Body of pancreas (tissue), 4 donors: ENCODE results near the gene TDP1. TPM values are rescaled to one million over a fixed set of nuclear protein-coding genes. Genes with fewer than 3 reads are reported as not detected.

Experiments
- ATAC-seq: fragments of 150-250 bp; one replicate; pipeline ENCODE4 v1.9.1; 2016
- DNase-seq, 4 donors: peaks; one replicate each; pipeline ENCODE4 v3.0.0-alpha.2; 2019
- H3K27ac ChIP-seq, 4 donors: fragments of 200-600 bp; sonication (generic); 1 replicate in 3 of 4; 2 replicates in 1 of 4; pipeline versions ENCODE4 v1.5.1 to v1.6.1; 2016 to 2019; ENCODE audit warnings: mild to moderate bottlenecking in 1 of 4, mixed read lengths in 1 of 4, moderate library complexity in 1 of 4
- H3K27me3 ChIP-seq, 2 donors: fragments of 200-600 bp; sonication (generic); one replicate each; pipeline ENCODE4 v1.6.0; 2016; ENCODE audit warnings: mild to moderate bottlenecking in 1 of 2
- H3K36me3 ChIP-seq, 2 donors: fragments of 200-600 bp; sonication (generic); replicated peaks in 1 of 2; 2 replicates each; pipeline ENCODE4 v1.5.1; 2016; ENCODE audit warnings: low read depth in 2 of 2; ENCODE audit not compliant: insufficient read depth in 1 of 2
- H3K4me1 ChIP-seq: fragments of 200-600 bp; sonication (generic); one replicate; pipeline ENCODE4 v1.6.0; 2016
- H3K4me3 ChIP-seq, 2 donors: fragments of 200-600 bp; sonication (generic); 1 replicate in 1 of 2; 2 replicates in 1 of 2; pipeline ENCODE4 v1.5.1; 2016 to 2019
- H3K9me3 ChIP-seq, 3 donors: fragments of 200-600 bp; sonication (generic); 1 replicate in 2 of 3; 2 replicates in 1 of 3; pipeline ENCODE4 v1.5.1; 2016
- POLR2A ChIP-seq, 3 donors: fragments of 450-650 bp; IDR thresholded peaks; one replicate each; pipeline ENCODE4 v1.6.1; 2016; ENCODE audit warnings: antibody characterized with exemption in 3 of 3, mild to moderate bottlenecking in 2 of 3
- WGBS, 2 donors: methylation state at CpG; one replicate each; pipeline ENCODE4 v1.1.5; 2017; 5-methylcytosine and 5-hydroxymethylcytosine counted together
- intact Hi-C: fragments of 100-400 bp; cut with DNase I; formaldehyde crosslinking; loops from one replicate; pipeline ENCODE4 v1.15.1; 2023
- total RNA-seq, 2 donors: library from RNA; depleted of rRNA; stranded (reverse); fragments of >200 nt; gene quantifications; one replicate each; pipeline ENCODE4 v1.1.0, GENCODE V29; 2016
- TF ChIP-seq, protein P1 (sequence below), 7 experiments: fragments of 450-650 bp in 4 of 7; fragments of 200-600 bp in 3 of 7; sonication (generic) in 3 of 7; IDR thresholded peaks; one replicate each; pipeline ENCODE4 v1.5.1; 2016 to 2019; ENCODE audit warnings: antibody characterized with exemption in 7 of 7

Gene TDP1
- total RNA-seq, 2 donors from 2014 or later = 7.5 to 10.5 TPM

GRCh38 chr14:89965839-89966238 is 10.1 kb downstream of the TDP1 start:
- 84 to 94% methylated on average over 1 of the region's 1 CpG for WGBS, 2 donors
- no peaks in the 10 kb centered on the region for H3K27me3 ChIP-seq
- no peaks in the 10 kb centered on the region for H3K9me3 ChIP-seq
- no peak overlapping the region for H3K27ac ChIP-seq
- ATAC-seq = no peak
- H3K4me1 ChIP-seq = no peaks in the 10 kb centered on the region
- TF ChIP-seq, protein P1, sequence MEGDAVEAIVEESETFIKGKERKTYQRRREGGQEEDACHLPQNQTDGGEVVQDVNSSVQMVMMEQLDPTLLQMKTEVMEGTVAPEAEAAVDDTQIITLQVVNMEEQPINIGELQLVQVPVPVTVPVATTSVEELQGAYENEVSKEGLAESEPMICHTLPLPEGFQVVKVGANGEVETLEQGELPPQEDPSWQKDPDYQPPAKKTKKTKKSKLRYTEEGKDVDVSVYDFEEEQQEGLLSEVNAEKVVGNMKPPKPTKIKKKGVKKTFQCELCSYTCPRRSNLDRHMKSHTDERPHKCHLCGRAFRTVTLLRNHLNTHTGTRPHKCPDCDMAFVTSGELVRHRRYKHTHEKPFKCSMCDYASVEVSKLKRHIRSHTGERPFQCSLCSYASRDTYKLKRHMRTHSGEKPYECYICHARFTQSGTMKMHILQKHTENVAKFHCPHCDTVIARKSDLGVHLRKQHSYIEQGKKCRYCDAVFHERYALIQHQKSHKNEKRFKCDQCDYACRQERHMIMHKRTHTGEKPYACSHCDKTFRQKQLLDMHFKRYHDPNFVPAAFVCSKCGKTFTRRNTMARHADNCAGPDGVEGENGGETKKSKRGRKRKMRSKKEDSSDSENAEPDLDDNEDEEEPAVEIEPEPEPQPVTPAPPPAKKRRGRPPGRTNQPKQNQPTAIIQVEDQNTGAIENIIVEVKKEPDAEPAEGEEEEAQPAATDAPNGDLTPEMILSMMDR (IDR thresholded peaks at IDR 0.05) = no peak
- no peak for TF ChIP-seq POLR2A (IDR thresholded peaks at IDR 0.05)
- DNase-seq = no peak
- H3K4me3 ChIP-seq = no peak overlapping the region
- intact Hi-C loops = no loop called here
- H3K36me3 ChIP-seq = peaks cover 0 to 4% of the 10 kb centered on the region in 2 donors

DNA sequence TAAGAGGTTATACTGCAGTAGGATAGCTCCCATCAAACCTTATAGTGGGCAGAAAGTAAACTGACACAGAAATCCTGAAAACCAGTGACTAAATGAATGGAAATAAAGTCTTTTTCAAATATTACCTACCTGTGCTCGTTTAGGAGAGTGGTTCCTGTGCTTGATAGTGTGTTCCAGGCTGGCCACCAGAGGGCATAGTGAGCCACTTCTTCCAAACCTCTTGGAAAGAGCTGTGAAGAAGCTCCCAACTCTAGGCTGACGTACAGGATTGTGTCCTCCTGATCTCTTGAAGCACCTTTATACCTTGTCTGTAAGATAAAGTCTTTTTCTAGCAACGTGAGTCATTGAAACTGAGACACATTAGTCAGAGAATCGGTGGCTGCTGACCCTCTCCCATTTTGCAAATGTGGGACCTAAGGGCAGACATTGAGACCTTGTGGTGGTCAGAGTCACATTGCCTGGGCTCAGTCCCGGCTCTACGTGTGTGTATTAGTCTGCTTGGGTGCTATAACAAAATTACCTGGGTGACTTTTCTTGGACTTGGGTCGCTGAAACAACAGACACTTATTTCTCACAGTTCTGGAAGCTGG is 17.6 kb downstream of the TDP1 start:
- 51 to 59% methylated on average over 7 of the region's 7 CpGs for WGBS, 2 donors
- Histone ChIP-seq H3K9me3 (no peaks in the 10 kb centered on the region), H3K27me3 (no peaks in the 10 kb centered on the region), H3K36me3 (peaks cover 0 to 10% of the 10 kb centered on the region in 2 donors), H3K27ac (no peak overlapping the region), H3K4me3 (no peak overlapping the region), H3K4me1 (no peaks in the 10 kb centered on the region)
- DNase-seq (peak; percentile 54 to 69 (median 55)), ATAC-seq (peak; percentile 65)
- intact Hi-C loops = no loop called here
- TF ChIP-seq, protein P1 (IDR thresholded peaks at IDR 0.05) = peak; percentile 39 to 82 (median 63)
- TF ChIP-seq POLR2A (IDR thresholded peaks at IDR 0.05) = no peak

GRCh38 chr14:89977668-89978067 is 21.9 kb downstream of the TDP1 start:
- no peak overlapping the region for H3K27ac ChIP-seq
- DNase-seq (no peak), ATAC-seq (no peak)
- peaks cover 0 to 6% of the 10 kb centered on the region in 2 donors for H3K36me3 ChIP-seq
- TF ChIP-seq, protein P1 (IDR thresholded peaks at IDR 0.05) = no peak
- no peak for TF ChIP-seq POLR2A (IDR thresholded peaks at IDR 0.05)
- no peaks in the 10 kb centered on the region for H3K9me3 ChIP-seq
- H3K27me3 ChIP-seq = no peaks in the 10 kb centered on the region
- 87 to 92% methylated on average over 4 of the region's 4 CpGs for WGBS, 2 donors
- intact Hi-C loops = no loop called here
- no peak overlapping the region for H3K4me3 ChIP-seq
- no peaks in the 10 kb centered on the region for H3K4me1 ChIP-seq

DNA sequence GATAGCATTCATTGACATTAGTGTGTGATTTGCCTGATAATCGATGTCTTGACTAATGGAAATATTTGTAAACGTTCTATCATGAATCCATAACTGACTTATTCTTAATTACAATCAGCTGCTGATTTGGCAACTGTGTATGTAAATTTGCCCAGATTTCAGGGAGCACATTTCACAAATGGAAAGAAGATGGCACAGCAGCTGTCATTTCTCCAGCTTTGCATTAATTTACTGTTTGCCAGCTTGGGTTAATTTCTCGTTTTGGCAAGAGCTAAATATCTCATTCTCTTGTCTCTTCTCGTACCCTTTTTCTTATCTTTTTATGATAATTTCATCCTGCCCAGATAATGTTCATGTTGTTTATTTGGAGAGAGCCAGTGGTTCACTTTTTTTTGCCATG is 22.9 kb downstream of the TDP1 start:
- ATAC-seq = no peak

More for the DNA sequence above, 22.9 kb downstream of the TDP1 start:
- Histone ChIP-seq H3K4me3 (no peak overlapping the region), H3K27ac (no peak overlapping the region), H3K27me3 (no peaks in the 10 kb centered on the region), H3K36me3 (peaks cover 0 to 11% of the 10 kb centered on the region in 2 donors), H3K4me1 (no peaks in the 10 kb centered on the region), H3K9me3 (no peaks in the 10 kb centered on the region)
- intact Hi-C loops = no loop called here
- TF ChIP-seq POLR2A (IDR thresholded peaks at IDR 0.05) = no peak
- TF ChIP-seq, protein P1 (IDR thresholded peaks at IDR 0.05) = no peak
- DNase-seq = no peak
- 57 to 58% methylated on average over 4 of the region's 4 CpGs for WGBS, 2 donors
